Measurements from ENCODE around the gene ZNF541. TPM values are rescaled to one million over a fixed set of nuclear protein-coding genes. Genes with fewer than 3 reads are reported as not detected.
"Not testable (repeated sequence)": the region's sequence is repeated elsewhere in the genome, so short reads cannot be mapped to it uniquely, and the experiment has no call there.

ZNF541 gene
- total and polyA plus RNA-seq, 5 donors, result 0.20 to 0.23 TPM; not detected in 3

- WGBS, result 34% methylated on average over 25 of the region's 25 CpGs
- H3K4me1 ChIP-seq (ENCODE audit: control insufficient read depth, insufficient read depth, low read length); ATAC-seq; H3K9me3 ChIP-seq (ENCODE audit: control insufficient read depth, low read length); H3K27ac ChIP-seq (ENCODE audit: low read length); H3K27me3 ChIP-seq (ENCODE audit: control insufficient read depth, insufficient read depth): not testable (repeated sequence)
- intact Hi-C loops (cut with DNase I), result loop anchor here in 2 of 4 donors (10.0 kb wide), 3 partner anchors 65 to 95 kb away; partner anchors contain the start of gene NAPA (in 2 of the 2)
- peak overlapping the region; percentile 43 for H3K4me3 ChIP-seq (ENCODE audit: low read length)
- peak in 1 of 3 donors; percentile 57 for DNase-seq
These were observed 26.8 kb upstream of the ZNF541 start for GRCh38 chr19:47599671-47600245.

- no peaks in the 10 kb centered on the region for H3K27me3 ChIP-seq (ENCODE audit: control insufficient read depth, insufficient read depth)
- ATAC-seq, result peak; percentile 13 to 40
- peak overlapping the region; percentile 43 for H3K4me3 ChIP-seq (ENCODE audit: low read length)
- no peaks in the 10 kb centered on the region for H3K9me3 ChIP-seq (ENCODE audit: control insufficient read depth, low read length)
- peak overlapping the region; percentile 50 for H3K27ac ChIP-seq (ENCODE audit: low read length)
- intact Hi-C loops (cut with DNase I), result no loop called here
- 16% methylated on average over 21 of the region's 21 CpGs for WGBS
- peak in 2 of 3 donors; percentile 46 to 68 for DNase-seq
- peaks cover 2% of the 10 kb centered on the region for H3K4me1 ChIP-seq (ENCODE audit: control insufficient read depth, insufficient read depth, low read length)
These were observed 25.7 kb upstream of the ZNF541 start for GRCh38 chr19:47598407-47599349.

GRCh38 chr19:47595944-47596343 is 23.0 kb upstream of the ZNF541 start:
- no peaks in the 10 kb centered on the region for H3K9me3 ChIP-seq (ENCODE audit: control insufficient read depth, low read length)
- no peaks in the 10 kb centered on the region for H3K27me3 ChIP-seq (ENCODE audit: control insufficient read depth, insufficient read depth)
- DNase-seq, result no peak
- WGBS, result 60% methylated on average over 6 of the region's 6 CpGs
- peaks cover 2% of the 10 kb centered on the region for H3K4me1 ChIP-seq (ENCODE audit: control insufficient read depth, insufficient read depth, low read length)
- intact Hi-C loops (cut with DNase I), result no loop called here
- H3K27ac ChIP-seq (ENCODE audit: low read length), result no peak overlapping the region
- H3K4me3 ChIP-seq (ENCODE audit: low read length), result no peak overlapping the region
- no peak for ATAC-seq

- intact Hi-C loops (cut with DNase I), result no loop called here
- H3K4me1 ChIP-seq (ENCODE audit: control insufficient read depth, insufficient read depth, low read length), result peaks cover 2% of the 10 kb centered on the region
- no peak overlapping the region for H3K4me3 ChIP-seq (ENCODE audit: low read length)
- 81% methylated on average over 6 of the region's 6 CpGs for WGBS
- H3K27me3 ChIP-seq (ENCODE audit: control insufficient read depth, insufficient read depth), result no peaks in the 10 kb centered on the region
- no peaks in the 10 kb centered on the region for H3K9me3 ChIP-seq (ENCODE audit: control insufficient read depth, low read length)
- DNase-seq (no peak), ATAC-seq (no peak)
- H3K27ac ChIP-seq (ENCODE audit: low read length), result no peak overlapping the region
These were observed 20.9 kb upstream of the ZNF541 start for GRCh38 chr19:47593860-47594259.

GRCh38 chr19:47589824-47590223 is 16.9 kb upstream of the ZNF541 start:
- Histone ChIP-seq H3K4me3 (ENCODE audit: low read length) (no peak overlapping the region), H3K9me3 (ENCODE audit: control insufficient read depth, low read length) (no peaks in the 10 kb centered on the region), H3K27me3 (ENCODE audit: control insufficient read depth, insufficient read depth) (no peaks in the 10 kb centered on the region), H3K27ac (ENCODE audit: low read length) (no peak overlapping the region), H3K4me1 (ENCODE audit: control insufficient read depth, insufficient read depth, low read length) (no peaks in the 10 kb centered on the region)
- intact Hi-C loops (cut with DNase I), result no loop called here
- WGBS, result 41% methylated on average over 7 of the region's 7 CpGs
- ATAC-seq (no peak), DNase-seq (no peak)

GRCh38 chr19:47587295-47587694 is 14.3 kb upstream of the ZNF541 start:
- ATAC-seq, result no peak
- WGBS, result 91% methylated on average over 4 of the region's 4 CpGs
- Histone ChIP-seq H3K9me3 (ENCODE audit: control insufficient read depth, low read length) (no peaks in the 10 kb centered on the region), H3K4me1 (ENCODE audit: control insufficient read depth, insufficient read depth, low read length) (no peaks in the 10 kb centered on the region), H3K4me3 (ENCODE audit: low read length) (no peak overlapping the region), H3K27ac (ENCODE audit: low read length) (no peak overlapping the region), H3K27me3 (ENCODE audit: control insufficient read depth, insufficient read depth) (no peaks in the 10 kb centered on the region)
- no peak for DNase-seq
- intact Hi-C loops (cut with DNase I), result no loop called here

- H3K27ac ChIP-seq (ENCODE audit: low read length); ATAC-seq; H3K4me3 ChIP-seq (ENCODE audit: low read length); DNase-seq; intact Hi-C loops (cut with DNase I); H3K4me1 ChIP-seq (ENCODE audit: control insufficient read depth, insufficient read depth, low read length); H3K9me3 ChIP-seq (ENCODE audit: control insufficient read depth, low read length); H3K27me3 ChIP-seq (ENCODE audit: control insufficient read depth, insufficient read depth): not testable (repeated sequence)
- WGBS, result 98% methylated on average over 1 of the region's 1 CpG
These were observed 10.2 kb upstream of the ZNF541 start for GRCh38 chr19:47583161-47583560.

- no peak for ATAC-seq
- WGBS, result 29% methylated on average over 6 of the region's 6 CpGs
- no peak for DNase-seq
These were observed 9.5 kb upstream of the ZNF541 start for GRCh38 chr19:47582320-47582909.

GRCh38 chr19:47581605-47582319 is 8.8 kb upstream of the ZNF541 start:
- no peak for ATAC-seq
- H3K4me1 ChIP-seq (ENCODE audit: control insufficient read depth, insufficient read depth, low read length), result no peaks in the 10 kb centered on the region
- intact Hi-C loops (cut with DNase I), result no loop called here
- no peak overlapping the region for H3K4me3 ChIP-seq (ENCODE audit: low read length)
- H3K27ac ChIP-seq (ENCODE audit: low read length), result no peak overlapping the region
- WGBS, result 56% methylated on average over 6 of the region's 6 CpGs
- no peaks in the 10 kb centered on the region for H3K27me3 ChIP-seq (ENCODE audit: control insufficient read depth, insufficient read depth)
- H3K9me3 ChIP-seq (ENCODE audit: control insufficient read depth, low read length), result no peaks in the 10 kb centered on the region
- DNase-seq, result no peak

More at GRCh38 chr19:47582320-47582909, 9.5 kb upstream of the ZNF541 start:
- Histone ChIP-seq H3K9me3 (ENCODE audit: control insufficient read depth, low read length) (no peaks in the 10 kb centered on the region), H3K27ac (ENCODE audit: low read length) (no peak overlapping the region), H3K4me1 (ENCODE audit: control insufficient read depth, insufficient read depth, low read length) (no peaks in the 10 kb centered on the region), H3K4me3 (ENCODE audit: low read length) (no peak overlapping the region), H3K27me3 (ENCODE audit: control insufficient read depth, insufficient read depth) (no peaks in the 10 kb centered on the region)
- intact Hi-C loops (cut with DNase I), result no loop called here

GRCh38 chr19:47580397-47580796 is 7.4 kb upstream of the ZNF541 start:
- Histone ChIP-seq H3K4me1 (ENCODE audit: control insufficient read depth, insufficient read depth, low read length) (no peaks in the 10 kb centered on the region), H3K27me3 (ENCODE audit: control insufficient read depth, insufficient read depth) (no peaks in the 10 kb centered on the region), H3K9me3 (ENCODE audit: control insufficient read depth, low read length) (no peaks in the 10 kb centered on the region), H3K27ac (ENCODE audit: low read length) (no peak overlapping the region), H3K4me3 (ENCODE audit: low read length) (no peak overlapping the region)
- ATAC-seq, result no peak
- intact Hi-C loops (cut with DNase I), result no loop called here
- no peak for DNase-seq
- WGBS, result 92% methylated on average over 3 of the region's 3 CpGs

Measured in right cardiac atrium (tissue), 5 donors.